A549 (cell line): ENCODE measurements around the gene METTL6.

ENCODE experiments used
- FOXS1 ChIP-seq: fragments of 250-450 bp; sonication (Bioruptor Pico); IDR thresholded peaks from 2 replicates; pipeline ENCODE4 v1.5.0; 2020; ENCODE audit warnings: mild to moderate bottlenecking, moderate library complexity
- POLR2A ChIP-seq: IDR thresholded peaks from 2 replicates; pipeline ENCODE4 v1.6.1; 2012; ENCODE audit warnings: mild to moderate bottlenecking, low read length
- TF ChIP-seq, protein P1 (sequence below): fragments of >200 bp; sonication (Bioruptor Twin); formaldehyde crosslinking; IDR thresholded peaks from 3 replicates; pipeline ENCODE4 v1.5.1; 2016

DNA sequence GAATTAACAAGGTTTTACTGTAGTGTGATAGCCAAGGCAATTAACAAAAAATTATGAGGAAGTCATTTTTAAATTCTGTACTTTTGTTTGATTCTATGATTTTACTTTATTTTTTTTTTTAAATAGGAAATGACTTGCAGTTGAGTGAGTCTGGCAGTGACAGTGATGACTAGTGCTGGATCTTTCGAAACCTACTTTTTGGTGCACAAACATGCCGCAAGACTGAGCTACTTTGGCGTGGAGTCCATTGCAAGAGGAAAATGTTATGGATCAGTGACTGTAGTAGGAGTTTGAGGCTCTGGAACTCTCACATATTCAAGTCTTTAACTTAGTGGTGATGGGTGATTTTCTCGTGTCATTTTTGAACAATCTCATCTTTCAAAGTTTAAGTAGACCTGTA lies 11.6 kb upstream of the METTL6 start:
- TF ChIP-seq POLR2A = no peak
- TF ChIP-seq, protein P1, sequence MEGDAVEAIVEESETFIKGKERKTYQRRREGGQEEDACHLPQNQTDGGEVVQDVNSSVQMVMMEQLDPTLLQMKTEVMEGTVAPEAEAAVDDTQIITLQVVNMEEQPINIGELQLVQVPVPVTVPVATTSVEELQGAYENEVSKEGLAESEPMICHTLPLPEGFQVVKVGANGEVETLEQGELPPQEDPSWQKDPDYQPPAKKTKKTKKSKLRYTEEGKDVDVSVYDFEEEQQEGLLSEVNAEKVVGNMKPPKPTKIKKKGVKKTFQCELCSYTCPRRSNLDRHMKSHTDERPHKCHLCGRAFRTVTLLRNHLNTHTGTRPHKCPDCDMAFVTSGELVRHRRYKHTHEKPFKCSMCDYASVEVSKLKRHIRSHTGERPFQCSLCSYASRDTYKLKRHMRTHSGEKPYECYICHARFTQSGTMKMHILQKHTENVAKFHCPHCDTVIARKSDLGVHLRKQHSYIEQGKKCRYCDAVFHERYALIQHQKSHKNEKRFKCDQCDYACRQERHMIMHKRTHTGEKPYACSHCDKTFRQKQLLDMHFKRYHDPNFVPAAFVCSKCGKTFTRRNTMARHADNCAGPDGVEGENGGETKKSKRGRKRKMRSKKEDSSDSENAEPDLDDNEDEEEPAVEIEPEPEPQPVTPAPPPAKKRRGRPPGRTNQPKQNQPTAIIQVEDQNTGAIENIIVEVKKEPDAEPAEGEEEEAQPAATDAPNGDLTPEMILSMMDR = no peak
- TF ChIP-seq FOXS1 (CRISPR knock-in tag) = no peak
